ENCODE results near the gene TPP1. TPM values are rescaled to one million over a fixed set of nuclear protein-coding genes. Genes with fewer than 3 reads are reported as not detected.

TPP1 gene
- total and polyA plus RNA-seq, 2 of the 13 experiments (the other 11 are each of a cell fraction or from before 2014, with no cell fraction given): 13.9 to 74.6 TPM

- TF ChIP-seq REST (IDR thresholded peaks at IDR 0.05; ENCODE audit: borderline replicate concordance in 1 of 2, low read depth in 1 of 2, low read length in 2 of 2) (0 out of 4 replicates have a peak, but pooled peaks of 1 of the 2 experiments have one; percentile 24), CENPX (CRISPR knock-in tag; IDR thresholded peaks at IDR 0.05) (no peak), RORA (CRISPR knock-in tag; IDR thresholded peaks at IDR 0.05) (no peak), ZNF234 (CRISPR knock-in tag; conservative IDR thresholded peaks at IDR 0.05) (no peak), ZNF788 (CRISPR knock-in tag; IDR thresholded peaks at IDR 0.05; ENCODE audit: borderline replicate concordance) (peak; percentile 87; the same call in 1 of the 2 replicates), ZNF879 (CRISPR knock-in tag; IDR thresholded peaks at IDR 0.05) (0 out of 2 replicates have a peak, but pooled peaks have one; percentile 52), THAP7 (CRISPR knock-in tag; IDR thresholded peaks at IDR 0.05) (no peak), ZC3H13 (CRISPR knock-in tag; IDR thresholded peaks at IDR 0.05) (peak; percentile 73), ZNF691 (CRISPR knock-in tag; IDR thresholded peaks at IDR 0.05; ENCODE audit: borderline replicate concordance, low read depth) (peak; percentile 91), FOXA3 (CRISPR knock-in tag; IDR thresholded peaks at IDR 0.05) (0 out of 2 replicates have a peak, but pooled peaks have one; percentile 10), THAP8 (CRISPR knock-in tag; IDR thresholded peaks at IDR 0.05; ENCODE audit: borderline replicate concordance) (no peak), PTBP1 (IDR thresholded peaks at IDR 0.05; ENCODE audit: low read depth, low read length, poor library complexity, severe bottlenecking) (no peak), ZNF513 (CRISPR knock-in tag; conservative IDR thresholded peaks at IDR 0.05) (no peak), MYC (CRISPR knock-in tag; IDR thresholded peaks at IDR 0.05; ENCODE audit: borderline replicate concordance) (peak; percentile 55), SP2 (CRISPR knock-in tag; IDR thresholded peaks at IDR 0.05) (peak; percentile 59; the same call in 1 of the 2 replicates), ZNF746 (CRISPR knock-in tag; IDR thresholded peaks at IDR 0.05) (peak; percentile 67; the same call in 1 of the 2 replicates), YEATS2 (CRISPR knock-in tag; IDR thresholded peaks at IDR 0.05; ENCODE audit: borderline replicate concordance) (0 out of 2 replicates have a peak, but pooled peaks have one; percentile 28), ZNF430 (CRISPR knock-in tag; IDR thresholded peaks at IDR 0.05) (peak; percentile 44; the same call in 1 of the 2 replicates)
Measured at GRCh38 chr11:6612213-6613041, 6.8 kb downstream of the TPP1 start, which contains the start of gene TAF10 (continued).

Measured in HepG2 (cell line).